Measurements from ENCODE around the gene COX6A2. TPM values are rescaled to one million over a fixed set of nuclear protein-coding genes. Genes with fewer than 3 reads are reported as not detected.
"Not testable (repeated sequence)": the region's sequence is repeated elsewhere in the genome, so short reads cannot be mapped to it uniquely, and the experiment has no call there.

The COX6A2 gene
- total RNA-seq, 1 experiment from 2014 or later, result not detected

GRCh38 chr16:31451681-31452351 is 23.7 kb upstream of the COX6A2 start:
- TF ChIP-seq EZH2 (IDR thresholded peaks at IDR 0.05; ENCODE audit: low read depth) (no peak), CTCF (conservative IDR thresholded peaks at IDR 0.05) (peak; percentile 66; the same call in 1 of the 2 replicates)
- peak; percentile 44 to 57 for DNase-seq
- intact Hi-C loops (cut with micrococcal nuclease; ENCODE audit: unreplicated experiment), result loop anchor here (2.0 to 10.0 kb wide), 4 partner anchors 65 to 797 kb away; partner anchors contain the start of genes FBRS, PRR14 and SETD1A
- peaks cover 49% of the 10 kb centered on the region for H3K4me1 ChIP-seq (replicated peaks; ENCODE audit: insufficient read depth)
- no peak overlapping the region for H3K4me3 ChIP-seq
- peaks cover 26% of the 10 kb centered on the region for H3F3A ChIP-seq (ENCODE audit: insufficient read depth, low read depth)
- no peak overlapping the region for H3K4me2 ChIP-seq
- BruUV-seq (replicated peaks), result no TSS peak
- peak overlapping the region; percentile 75; the same call in 1 of the 2 replicates for H3K27ac ChIP-seq
- CTCF ChIA-PET, result interaction anchor here (0.5 to 0.6 kb wide), 5 partner anchors 8 to 528 kb away, joined by 3 to 9 read pairs (median 4); partner anchors contain the start of gene FBXL19
- H3K79me2 ChIP-seq (ENCODE audit: low read depth), result peaks cover 19% of the 10 kb centered on the region
- no peaks in the 10 kb centered on the region for H3K9me3 ChIP-seq (ENCODE audit: insufficient read depth, low read depth)
- no peaks in the 10 kb centered on the region for H3K36me3 ChIP-seq (ENCODE audit: low read depth)
- H4K20me1 ChIP-seq (ENCODE audit: insufficient read depth), result peaks cover 9% of the 10 kb centered on the region
- H3K9me2 ChIP-seq (ENCODE audit: insufficient read depth), result no peaks in the 10 kb centered on the region
- no peak overlapping the region for H2AFZ ChIP-seq
- POLR2A ChIA-PET (ENCODE audit: unreplicated experiment), result interaction anchor here (0.6 to 0.8 kb wide), 6 partner anchors 65 to 493 kb away, joined by 3 to 43 read pairs (median 3); no protein-coding TSS in a partner anchor
- no peaks in the 10 kb centered on the region for H3K27me3 ChIP-seq (ENCODE audit: insufficient read depth, low read depth)

- ChIA-PET POLR2A (ENCODE audit: unreplicated experiment) (interaction anchor here (0.6 to 0.8 kb wide), 4 partner anchors 65 to 469 kb away, joined by 3 to 4 read pairs (median 3); no protein-coding TSS in a partner anchor), CTCF (interaction anchor here (0.5 to 0.6 kb wide), 4 partner anchors 8 to 528 kb away, joined by 3 to 9 read pairs (median 4); partner anchors contain the start of gene FBXL19)
- H3K9me3 ChIP-seq (ENCODE audit: insufficient read depth, low read depth), result no peaks in the 10 kb centered on the region
- peaks cover 6% of the 10 kb centered on the region; the same call in 1 of the 2 replicates for H4K20me1 ChIP-seq (ENCODE audit: insufficient read depth)
- no peaks in the 10 kb centered on the region for H3K9me2 ChIP-seq (ENCODE audit: insufficient read depth)
- H2AFZ ChIP-seq, result no peak overlapping the region
- no peak overlapping the region for H3K4me2 ChIP-seq
- no TSS peak for BruUV-seq (replicated peaks)
- peaks cover 26% of the 10 kb centered on the region for H3F3A ChIP-seq (ENCODE audit: insufficient read depth, low read depth)
- DNase-seq, result no peak
- H3K4me1 ChIP-seq (replicated peaks; ENCODE audit: insufficient read depth), result peaks cover 46% of the 10 kb centered on the region
- peaks cover 14% of the 10 kb centered on the region for H3K79me2 ChIP-seq (ENCODE audit: low read depth)
- no peak for TF ChIP-seq CTCF (conservative IDR thresholded peaks at IDR 0.05)
- TF ChIP-seq EZH2 (IDR thresholded peaks at IDR 0.05; ENCODE audit: low read depth), result no peak
- no peaks in the 10 kb centered on the region for H3K27me3 ChIP-seq (ENCODE audit: insufficient read depth, low read depth)
- intact Hi-C loops (cut with micrococcal nuclease; ENCODE audit: unreplicated experiment), result loop anchor here (5.0 to 10.0 kb wide), 3 partner anchors 64 to 796 kb away; partner anchors contain the start of genes FBRS, PRR14 and SETD1A
- no peaks in the 10 kb centered on the region for H3K36me3 ChIP-seq (ENCODE audit: low read depth)
- H3K4me3 ChIP-seq, result no peak overlapping the region
- H3K27ac ChIP-seq, result no peak overlapping the region
Observed at GRCh38 chr16:31451201-31451600, 23.0 kb upstream of the COX6A2 start.

GRCh38 chr16:31445931-31446330 is 17.8 kb upstream of the COX6A2 start:
- BruUV-seq (replicated peaks); DNase-seq; H3K36me3 ChIP-seq (ENCODE audit: low read depth); H2AFZ ChIP-seq; intact Hi-C loops (cut with micrococcal nuclease; ENCODE audit: unreplicated experiment); H3K4me1 ChIP-seq (replicated peaks; ENCODE audit: insufficient read depth); H3K27me3 ChIP-seq (ENCODE audit: insufficient read depth, low read depth); H3K4me2 ChIP-seq; H3K9me2 ChIP-seq (ENCODE audit: insufficient read depth); H3K9me3 ChIP-seq (ENCODE audit: insufficient read depth, low read depth); H3K27ac ChIP-seq; H3K4me3 ChIP-seq; H3K79me2 ChIP-seq (ENCODE audit: low read depth); H4K20me1 ChIP-seq (ENCODE audit: insufficient read depth): not testable (repeated sequence)
- CTCF ChIA-PET, result interaction anchor here (0.7 kb wide), 1 partner anchor 422 kb away, joined by 3 read pairs; no protein-coding TSS in a partner anchor
- POLR2A ChIA-PET (ENCODE audit: unreplicated experiment), result interaction anchor here (1.3 kb wide), 1 partner anchor 8 kb away, joined by 9 read pairs; no protein-coding TSS in a partner anchor
- H3F3A ChIP-seq (ENCODE audit: insufficient read depth, low read depth), result peaks cover 13% of the 10 kb centered on the region
